NCI-H2081 (cell line): ENCODE results near the gene ERICH4.
"Not testable (repeated sequence)": the region's sequence is repeated elsewhere in the genome, so short reads cannot be mapped to it uniquely, and the experiment has no call there.

Experiments used
- DNase-seq, 2 experiments: peaks; one replicate each; lab custom pipeline; 2025; lab: John Stamatoyannopoulos, UW

ERICH4 gene

DNA sequence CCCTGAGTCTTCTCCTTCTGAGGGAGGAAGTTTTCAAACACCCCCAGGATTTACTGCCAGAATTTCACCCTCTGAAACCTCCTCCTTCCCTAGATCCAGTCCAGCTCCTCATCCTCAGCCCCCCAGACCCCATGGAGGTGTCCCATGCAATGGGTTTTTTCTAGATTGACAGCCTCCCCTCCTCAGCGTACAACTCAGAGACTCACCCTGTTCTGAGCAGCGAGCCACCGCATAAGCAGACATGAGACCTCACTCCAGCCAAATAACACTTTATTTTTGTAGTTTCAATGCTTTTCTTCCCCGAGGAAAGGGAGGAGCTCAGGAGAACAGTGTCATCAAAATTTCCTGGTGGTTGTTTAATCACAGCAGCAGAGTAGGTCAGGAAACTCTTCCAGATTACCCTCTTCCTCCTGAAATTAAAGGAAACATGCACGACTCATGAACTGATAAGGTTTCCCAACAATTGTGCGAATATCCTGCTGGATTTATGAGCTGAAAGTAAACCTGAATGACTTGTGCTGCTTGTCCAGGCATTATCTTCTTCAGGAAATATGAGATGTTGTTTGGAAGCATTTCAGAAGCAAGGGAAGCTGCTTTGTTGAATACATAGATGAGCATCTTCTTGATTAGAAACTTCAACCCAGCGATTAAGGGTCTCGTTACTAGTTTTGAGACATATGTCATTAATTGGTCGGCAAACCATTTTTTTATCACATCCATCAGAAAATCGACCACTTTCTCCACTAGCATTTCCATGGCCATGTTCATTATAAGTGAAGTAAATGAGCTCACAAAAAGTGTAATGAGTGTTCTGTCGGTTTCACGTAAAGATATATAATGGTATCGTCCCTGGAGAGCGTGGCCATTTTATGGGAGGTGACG lies 36.2 kb downstream of the ERICH4 start:
- no peak for DNase-seq

DNA sequence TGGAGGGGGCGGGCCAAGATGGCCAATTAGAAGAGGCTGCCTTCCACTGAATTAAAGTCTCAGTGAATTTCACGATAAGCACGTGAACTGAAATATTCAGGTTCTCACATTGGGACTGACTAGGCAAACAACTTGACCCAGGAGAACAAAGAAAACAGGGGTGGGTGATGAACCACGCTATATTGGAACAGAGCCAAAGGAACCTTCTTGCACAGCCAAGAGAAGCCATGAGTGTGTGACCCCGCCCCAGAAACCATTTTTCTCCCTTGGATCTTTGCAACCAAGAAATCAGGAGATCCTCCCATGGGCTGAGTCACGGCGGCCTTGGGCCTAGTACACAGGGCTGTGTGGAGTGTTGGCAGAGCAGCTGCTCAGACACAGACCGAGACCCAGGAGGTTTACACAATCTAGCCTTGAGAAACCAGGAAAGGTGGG lies 36.8 kb downstream of the ERICH4 start:
- DNase-seq: no peak

DNA sequence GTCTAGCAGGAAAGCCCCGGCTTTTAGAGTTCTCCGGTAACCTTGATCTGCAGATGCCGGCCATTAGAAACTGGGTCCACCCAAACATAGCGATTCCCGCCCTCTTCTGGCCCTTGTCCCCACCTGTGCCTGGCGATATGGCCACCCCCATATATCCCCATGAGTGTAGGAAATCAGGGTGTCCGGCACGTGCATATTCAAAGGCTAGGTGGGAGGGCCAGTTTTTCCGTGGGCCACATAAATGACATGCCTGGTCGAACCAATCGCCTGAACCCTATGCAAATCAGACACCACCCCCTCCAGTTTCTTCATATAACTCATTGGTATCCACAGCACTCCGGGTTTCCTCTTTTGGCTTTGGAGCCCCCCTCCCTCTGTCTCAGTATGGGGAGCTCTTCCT lies 37.4 kb downstream of the ERICH4 start:
- DNase-seq: no peak

DNA sequence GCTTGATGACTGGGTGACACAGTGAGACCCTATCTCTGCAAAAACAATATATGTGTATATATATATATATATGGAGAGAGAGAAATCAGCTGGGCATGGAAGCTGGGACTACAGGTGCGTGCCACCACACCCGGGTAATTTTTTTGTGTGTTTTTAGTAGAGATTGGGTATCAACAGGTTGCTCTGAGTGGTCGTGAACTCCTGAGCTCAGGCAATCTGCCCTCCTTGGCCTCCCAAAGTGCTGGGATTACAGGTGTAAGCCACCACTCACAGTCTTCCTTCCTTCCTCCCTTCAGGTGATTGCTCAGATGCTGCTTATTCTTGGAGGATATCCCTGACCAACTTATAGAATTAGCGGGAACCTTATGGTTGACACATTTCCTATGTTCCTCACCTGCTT lies 41.9 kb downstream of the ERICH4 start:
- DNase-seq: no peak

DNA sequence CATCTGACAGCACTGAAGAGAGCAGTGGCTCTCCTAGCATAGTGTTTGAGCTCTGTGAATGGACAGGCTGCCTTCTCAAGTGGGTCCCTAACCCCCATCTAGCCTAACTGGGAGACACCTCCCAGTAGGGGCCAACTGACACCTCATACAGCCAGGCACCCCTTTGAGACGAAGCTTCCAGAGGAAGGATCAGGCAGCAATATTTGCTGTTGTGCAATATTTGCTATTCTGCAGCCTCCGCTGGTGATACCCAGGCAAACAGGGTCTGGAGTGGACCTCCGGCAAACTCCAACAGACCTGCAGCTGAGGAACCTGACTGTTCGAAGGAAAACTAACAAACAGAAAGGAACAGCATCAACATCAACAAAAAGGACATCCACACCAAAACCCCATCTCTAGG lies 44.0 kb downstream of the ERICH4 start:
- DNase-seq: not testable (repeated sequence)

DNA sequence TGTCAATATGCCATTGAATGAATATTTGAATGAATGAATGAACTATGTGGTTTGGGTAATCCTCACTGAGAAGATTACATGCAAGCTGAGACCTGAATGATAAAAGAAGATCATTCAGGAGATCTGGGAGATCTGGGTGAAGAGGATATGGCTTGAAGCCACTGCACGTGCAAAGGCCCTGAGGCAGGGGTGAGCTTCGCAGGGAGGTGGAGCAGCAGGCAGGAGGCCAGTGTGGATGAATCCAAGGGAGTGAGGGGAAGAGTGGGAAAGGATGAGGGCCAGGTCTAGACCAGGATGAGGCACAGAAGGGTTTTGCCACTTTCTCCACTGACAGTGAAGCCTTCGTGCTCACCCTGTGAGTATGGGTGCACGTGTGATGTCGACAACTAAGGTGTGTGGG lies 49.9 kb downstream of the ERICH4 start:
- DNase-seq: no peak
